GM10248 (cell line): ENCODE measurements around the gene TRIM49D2.
"Not testable (repeated sequence)": the region's sequence is repeated elsewhere in the genome, so short reads cannot be mapped to it uniquely, and the experiment has no call there.

Source experiments
- CTCF ChIA-PET: fragments of 300-600 bp; sonication (Branson Sonifier 250); formaldehyde crosslinking; extraction: SDS; loops from one replicate; lab custom pipeline; 2021; ENCODE audit warnings: antibody characterized with exemption; lab: Yijun Ruan, JAX
- POLR2A ChIA-PET: fragments of 350-650 bp; sonication (Branson Sonifier 250); formaldehyde crosslinking; extraction: SDS; loops from one replicate; lab custom pipeline; 2020; ENCODE audit warnings: antibody characterized with exemption; lab: Yijun Ruan, JAX
- DNase-seq: peaks from one replicate; pipeline ENCODE4 v3.0.0; 2012; ENCODE audit errors: extremely low spot score
- CTCF ChIP-seq: IDR thresholded peaks from 2 replicates; pipeline ENCODE4 v1.5.1; 2012; ENCODE audit warnings: mild to moderate bottlenecking, low read depth; ENCODE audit errors: extremely low read depth, missing control alignments, control extremely low read depth

Gene TRIM49D2, protein sequence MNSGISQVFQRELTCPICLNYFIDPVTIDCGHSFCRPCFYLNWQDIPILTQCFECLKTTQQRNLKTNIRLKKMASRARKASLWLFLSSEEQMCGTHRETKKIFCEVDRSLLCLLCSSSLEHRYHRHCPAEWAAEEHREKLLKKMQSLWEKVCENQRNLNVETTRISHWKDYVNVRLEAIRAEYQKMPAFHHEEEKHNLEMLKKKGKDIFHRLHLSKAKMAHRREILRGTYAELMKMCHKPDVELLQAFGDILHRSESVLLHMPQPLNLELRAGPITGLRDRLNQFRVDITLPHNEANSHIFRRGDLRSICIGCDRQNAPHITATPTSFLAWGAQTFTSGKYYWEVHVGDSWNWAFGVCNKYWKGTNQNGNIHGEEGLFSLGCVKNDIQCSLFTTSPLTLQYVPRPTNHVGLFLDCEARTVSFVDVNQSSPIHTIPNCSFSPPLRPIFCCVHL

DNA sequence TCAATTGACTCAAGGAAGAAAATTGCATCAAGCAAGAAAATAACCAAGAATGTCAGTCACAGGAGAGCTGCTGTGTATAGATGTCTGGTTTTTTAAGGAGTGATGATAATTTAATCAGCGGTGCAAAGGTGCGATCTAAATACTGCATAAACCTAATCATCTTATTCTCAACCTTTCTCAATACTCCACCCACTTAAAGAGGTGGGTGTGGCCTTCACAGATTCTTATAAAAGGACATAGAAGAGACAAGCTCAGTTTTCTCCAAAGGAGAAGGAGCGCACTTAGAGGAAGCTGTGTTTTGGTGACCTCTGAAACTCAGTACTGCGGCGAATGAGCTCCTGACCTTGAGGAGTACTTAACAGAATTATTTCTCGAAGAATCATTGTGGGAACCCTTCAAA is at the start of gene TRIM49D2:
TSS of gene TRIM49D2 (plus strand) at position 301 of the 400 bp plus-strand sequence. CDS start 2,698 bp downstream, outside the sequence.
- POLR2A ChIA-PET, DNase-seq, CTCF ChIA-PET: not testable (repeated sequence)

DNA sequence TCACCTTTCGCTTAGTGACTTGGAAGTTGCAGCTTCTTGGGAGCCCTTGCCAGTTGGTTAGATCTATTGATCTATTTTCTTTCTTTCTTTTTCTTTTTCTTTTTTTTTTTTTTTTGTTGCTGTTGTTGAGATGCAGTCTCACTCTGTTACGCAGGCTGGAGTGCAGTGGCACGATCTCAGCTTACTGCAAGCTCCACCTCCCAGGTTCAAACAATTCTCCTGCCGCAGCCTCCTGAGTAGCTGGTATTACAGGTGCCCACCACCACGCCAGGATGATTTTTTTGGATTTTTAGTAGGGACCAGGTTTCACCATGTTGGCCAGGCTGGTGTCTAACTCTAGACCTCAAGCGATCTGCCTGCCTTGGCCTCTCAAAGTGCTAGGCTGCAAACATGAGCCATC is 46.4 kb upstream of the TRIM49D2 start:
- CTCF ChIA-PET, DNase-seq, POLR2A ChIA-PET: not testable (repeated sequence)

GRCh38 chr11:89893245-89893644 is 30.6 kb upstream of the TRIM49D2 start:
- DNase-seq, CTCF ChIA-PET: not testable (repeated sequence)

GRCh38 chr11:89900809-89901208 is 23.1 kb upstream of the TRIM49D2 start:
- POLR2A ChIA-PET, CTCF ChIA-PET: not testable (repeated sequence)

More at GRCh38 chr11:89893245-89893644, 30.6 kb upstream of the TRIM49D2 start:
- POLR2A ChIA-PET, result not testable (repeated sequence)

DNA sequence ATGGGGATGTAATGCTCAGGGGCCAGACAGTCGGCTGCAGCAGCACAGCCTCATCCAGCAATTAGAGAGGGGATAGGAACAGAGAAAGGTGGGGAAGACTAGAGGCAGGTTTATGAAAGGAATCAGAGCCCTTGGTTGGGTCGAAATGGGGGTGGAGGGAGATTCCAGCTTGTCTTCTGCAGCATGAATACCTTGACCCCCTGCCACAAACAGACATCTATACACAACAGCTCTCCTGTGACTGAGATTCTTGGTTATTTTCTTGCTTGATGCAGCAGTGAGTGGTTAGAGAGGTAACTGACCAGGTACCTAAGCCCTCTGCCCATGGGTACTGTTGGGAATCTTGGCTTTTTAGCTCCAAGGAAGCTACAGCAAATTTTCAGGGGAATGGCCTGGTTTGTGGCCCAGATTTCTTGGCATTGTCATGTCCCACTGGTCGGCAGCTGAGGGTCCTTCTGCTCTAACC is 1.6 kb upstream of the TRIM49D2 start, which contains the start of gene TRIM49D1:
TSS of gene TRIM49D1 (minus strand) at position 51 of the 466 bp plus-strand sequence. CDS start 4,535 bp downstream, outside the sequence.
- no peak for DNase-seq
- CTCF ChIA-PET, result no interaction called here
- POLR2A ChIA-PET, result no interaction called here
- TF ChIP-seq CTCF, result no peak

More at GRCh38 chr11:89900809-89901208, 23.1 kb upstream of the TRIM49D2 start:
- not testable (repeated sequence) for DNase-seq

- CTCF ChIA-PET, result not testable (repeated sequence)
These were observed 37.0 kb downstream of the TRIM49D2 start for GRCh38 chr11:89960833-89961232.

DNA sequence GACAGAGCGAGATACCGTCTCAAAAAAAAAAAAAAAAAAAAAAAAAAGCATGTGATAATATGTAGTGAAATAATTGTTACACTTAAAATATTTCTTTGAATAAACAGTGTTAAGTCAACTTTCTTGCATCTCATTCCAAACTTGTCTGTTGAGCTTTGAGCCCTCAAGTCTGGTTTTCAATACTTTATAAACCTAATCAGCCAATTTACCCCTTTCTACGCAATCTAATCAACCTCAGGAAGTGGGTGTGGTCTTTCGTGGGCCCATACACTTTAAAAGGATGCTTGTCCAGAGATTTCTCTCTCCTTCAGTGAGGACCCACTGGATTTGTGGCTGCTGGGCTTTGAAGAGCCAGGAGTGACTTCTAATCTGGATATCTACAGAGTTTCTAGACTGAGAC is 41.9 kb downstream of the TRIM49D2 start, which contains the start of gene TRIM64:
TSS of gene TRIM64 (plus strand) at position 301 of the 400 bp plus-strand sequence. CDS start 2,467 bp downstream, outside the sequence.
- DNase-seq, CTCF ChIA-PET, POLR2A ChIA-PET: not testable (repeated sequence)

More at GRCh38 chr11:89960833-89961232, 37.0 kb downstream of the TRIM49D2 start:
- POLR2A ChIA-PET, DNase-seq: not testable (repeated sequence)
